ENCODE data around the gene KDM1B. TPM values are rescaled to one million over a fixed set of nuclear protein-coding genes. Genes with fewer than 3 reads are reported as not detected.

The KDM1B gene
- total and polyA plus RNA-seq, 2 of the 8 experiments (the other 6 are each of a cell fraction or from before 2014, with no cell fraction given), result 3.7 to 7.5 TPM

GRCh38 chr6:18155864-18156421 lies 721 bp downstream of the KDM1B start:
- 5% methylated on average over 23 of the region's 26 CpGs; no CpG with 5 or more reads in 1 of the 2 experiments for WGBS, 2 experiments (ENCODE audit: extremely low coverage in 1 of 2, insufficient coverage in 1 of 2, insufficient read length in 1 of 2, insufficient replicate concordance in 2 of 2, low coverage in 1 of 2, low lambda C conversion rate in 2 of 2, missing lambda C conversion rate in 1 of 2)
- no peaks in the 10 kb centered on the region for H3K79me1 ChIP-seq (ENCODE audit: low read depth, low read length)
- H3K14ac ChIP-seq (ENCODE audit: insufficient read length), result no peak overlapping the region
- H3K4me2 ChIP-seq (ENCODE audit: insufficient read depth in 1 of 2, low read depth in 2 of 2, low read length in 2 of 2), result peak overlapping the region; percentile 71 to 78
- peaks cover 0 to 3% (median under 1%) of the 10 kb centered on the region in 4 experiments; a peak in 4 of 8 replicates for H3K36me3 ChIP-seq (ENCODE audit: control insufficient read depth in 2 of 4, insufficient read depth in 4 of 4, low read length in 3 of 4)
- no peak overlapping the region for H2BK120ac ChIP-seq (replicated peaks; ENCODE audit: low read depth, low read length)
- no peak overlapping the region for H4K91ac ChIP-seq (replicated peaks; ENCODE audit: insufficient read length, low read length)
- 0 out of 7 replicates have a peak overlapping the region, but pooled peaks of 1 of the 4 experiments have one; percentile 8 for H3K9ac ChIP-seq (replicated peaks in 1 of 4; ENCODE audit: extremely low read depth in 1 of 4, low read depth in 3 of 4, low read length in 3 of 4)
- CTCF ChIA-PET (ENCODE audit: partially characterized antibody), result interaction anchor here (0.6 to 1.1 kb wide), 2 partner anchors 26 to 86 kb away, joined by 3 read pairs; no protein-coding TSS in a partner anchor
- H3K56ac ChIP-seq (replicated peaks; ENCODE audit: insufficient read length, low read depth, low read length), result no peak overlapping the region
- H2AK5ac ChIP-seq (ENCODE audit: low read depth, low read length), result no peak overlapping the region
- POLR2A ChIA-PET (ENCODE audit: partially characterized antibody), result interaction anchor here (1.6 kb wide), 1 partner anchor 13 kb away, joined by 5 read pairs; no protein-coding TSS in a partner anchor
- peaks cover 1% of the 10 kb centered on the region; the same call in 1 of the 2 replicates for H3K23me2 ChIP-seq (ENCODE audit: low read depth, low read length)
- no peak overlapping the region for H3K18ac ChIP-seq (ENCODE audit: extremely low read depth, low read length)
- no peak overlapping the region for H2BK5ac ChIP-seq (ENCODE audit: low read depth, low read length)
- no peak overlapping the region for H2BK12ac ChIP-seq (ENCODE audit: low read depth, low read length)
- no peaks in the 10 kb centered on the region for H3K9me3 ChIP-seq (ENCODE audit: insufficient read depth in 2 of 2, low read depth in 1 of 2, low read length in 1 of 2)
- no peak overlapping the region for H4K8ac ChIP-seq (ENCODE audit: extremely low read depth, insufficient read depth, low read length)
- DNase-seq (ENCODE audit: low read depth in 1 of 2, low spot score in 2 of 2), result peak; percentile 60 to 80
- no peak overlapping the region for H3K23ac ChIP-seq (ENCODE audit: insufficient read length)
- peak overlapping the region; percentile 71 to 99 (median 88) for H3K4me3 ChIP-seq (ENCODE audit: extremely low read depth in 1 of 4, insufficient read depth in 2 of 4, low read depth in 3 of 4, low read length in 4 of 4)
- no peaks in the 10 kb centered on the region for H4K20me1 ChIP-seq (replicated peaks in 1 of 2; ENCODE audit: control insufficient read depth in 1 of 2, insufficient read depth in 2 of 2, low read length in 2 of 2)
- H3K4me1 ChIP-seq (replicated peaks in 1 of 4; ENCODE audit: control insufficient read depth in 3 of 4, insufficient read depth in 4 of 4, low read length in 3 of 4), result peaks cover 0 to 3% (median 1%) of the 10 kb centered on the region in 4 experiments; a peak in 2 of 7 replicates
- no peak overlapping the region for H3K4ac ChIP-seq (replicated peaks; ENCODE audit: insufficient read length, low read depth, low read length)
- H2AFZ ChIP-seq (ENCODE audit: low read length), result no peak overlapping the region
- FAIRE-seq, result no peak
- H2BK20ac ChIP-seq (ENCODE audit: low read length), result no peak overlapping the region
- H4K5ac ChIP-seq (ENCODE audit: insufficient read length, low read depth, low read length), result no peak overlapping the region
- no peak overlapping the region for H3K27ac ChIP-seq (ENCODE audit: low read depth, low read length)
- no peak overlapping the region for H2BK15ac ChIP-seq (ENCODE audit: low read length)
- no peaks in the 10 kb centered on the region for H3K27me3 ChIP-seq (replicated peaks in 1 of 4; ENCODE audit: control insufficient read depth in 3 of 4, extremely low read depth in 1 of 4, insufficient read depth in 3 of 4, low read length in 3 of 4)
- H3K79me2 ChIP-seq (ENCODE audit: control insufficient read depth in 1 of 2, insufficient read depth in 2 of 2, low read length in 2 of 2), result no peaks in the 10 kb centered on the region
- TF ChIP-seq MAX (IDR thresholded peaks at IDR 0.05), result peak; percentile 75
- TF ChIP-seq KDM4A (IDR thresholded peaks at IDR 0.05; ENCODE audit: low read depth, low read length, severe bottlenecking), result peak; percentile 43
- no peak for TF ChIP-seq POLR2AphosphoS5 (IDR thresholded peaks at IDR 0.05; ENCODE audit: low read depth, low read length)
- TF ChIP-seq RXRA (IDR thresholded peaks at IDR 0.05; ENCODE audit: insufficient read depth, low read depth, low read length), result no peak
- TF ChIP-seq TCF12 (IDR thresholded peaks at IDR 0.05; ENCODE audit: low read depth, low read length), result peak; percentile 21; the same call in 1 of the 2 replicates
- TF ChIP-seq HDAC2 (IDR thresholded peaks at IDR 0.05; ENCODE audit: borderline replicate concordance in 1 of 2, low read depth in 2 of 2, low read length in 2 of 2), result peak in 1 of 2 experiments; percentile 39; a peak in 1 of 4 replicates
- no peak for TF ChIP-seq NANOG (IDR thresholded peaks at IDR 0.05; ENCODE audit: insufficient read depth, low read depth, low read length, poor library complexity, severe bottlenecking)
- TF ChIP-seq RNF2 (IDR thresholded peaks at IDR 0.05; ENCODE audit: borderline replicate concordance, low read depth, low read length, missing control alignments, poor library complexity, severe bottlenecking), result no peak
- TF ChIP-seq CTBP2 (IDR thresholded peaks at IDR 0.05; ENCODE audit: borderline replicate concordance, insufficient read depth, insufficient read length, low read length), result peak; percentile 52
- peak; percentile 54 to 59 for TF ChIP-seq RAD21 (IDR thresholded peaks at IDR 0.05 in 1 of 2, conservative IDR thresholded peaks at IDR 0.05 in 1 of 2; ENCODE audit: low read depth in 2 of 2, low read length in 2 of 2)
